ENCODE results near the gene POLE. TPM values are rescaled to one million over a fixed set of nuclear protein-coding genes. Genes with fewer than 3 reads are reported as not detected.
A peak's percentile ranks its signal among the peaks of the same experiment; 100 is the strongest.

Gene POLE
- total RNA-seq, 2 donors from 2014 or later: 34.5 to 96.1 TPM

DNA sequence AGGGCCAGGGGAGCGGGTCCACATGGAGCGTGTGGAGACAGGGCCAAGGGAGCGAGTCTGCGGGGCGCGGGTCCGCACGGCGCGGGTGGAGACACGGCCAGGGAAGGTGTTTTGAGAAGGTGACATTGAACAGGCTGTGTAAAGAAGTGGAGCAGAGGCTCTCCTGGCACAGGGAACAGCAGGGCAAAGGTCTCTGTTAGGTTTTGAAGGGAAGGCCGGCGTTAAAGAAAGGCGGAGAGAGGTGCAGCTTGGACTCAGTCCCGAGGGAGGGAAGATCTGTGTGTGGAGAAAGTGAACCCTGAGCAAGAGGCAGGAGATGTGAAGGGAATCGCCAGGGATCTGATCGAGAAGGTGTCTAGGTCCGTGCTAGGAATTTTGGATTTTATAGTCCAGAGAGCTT is 2.1 kb upstream of the POLE start:
- no peaks in the 10 kb centered on the region for H3K9me3 ChIP-seq

DNA sequence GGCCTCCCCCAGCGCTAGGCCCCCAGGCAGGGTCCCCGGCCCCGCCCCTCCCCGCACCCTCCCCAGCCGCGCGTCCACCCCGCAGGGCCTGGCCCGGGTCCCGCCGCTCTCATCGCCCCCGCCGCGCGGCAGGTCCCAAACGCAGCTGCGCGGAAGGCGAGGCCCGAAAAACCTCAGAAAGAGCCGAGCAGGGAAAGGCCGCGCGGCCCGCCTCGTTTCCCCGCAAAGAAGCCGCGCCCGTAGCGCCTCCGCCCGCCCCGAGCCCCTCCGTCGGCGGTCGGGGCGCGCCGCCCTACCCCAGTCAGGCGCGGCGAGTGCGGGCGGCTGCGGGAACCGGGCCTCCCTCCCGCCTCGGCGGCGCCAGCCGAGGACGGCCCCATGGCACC is 324 bp downstream of the POLE start:
- Histone ChIP-seq H3K9me3 (no peaks in the 10 kb centered on the region), H3K36me3 (no peaks in the 10 kb centered on the region), H3K27me3 (no peaks in the 10 kb centered on the region), H3K4me3 (peak overlapping the region; percentile 77), H3K4me1 (no peaks in the 10 kb centered on the region), H3K9ac (ENCODE audit: low read depth in 2 of 2, low read length in 2 of 2) (peak overlapping the region; percentile 46 to 73), H3K27ac (peak overlapping the region; percentile 66)
- intact Hi-C loops (cut with DNase I): no loop called here
- TF ChIP-seq, protein P1, sequence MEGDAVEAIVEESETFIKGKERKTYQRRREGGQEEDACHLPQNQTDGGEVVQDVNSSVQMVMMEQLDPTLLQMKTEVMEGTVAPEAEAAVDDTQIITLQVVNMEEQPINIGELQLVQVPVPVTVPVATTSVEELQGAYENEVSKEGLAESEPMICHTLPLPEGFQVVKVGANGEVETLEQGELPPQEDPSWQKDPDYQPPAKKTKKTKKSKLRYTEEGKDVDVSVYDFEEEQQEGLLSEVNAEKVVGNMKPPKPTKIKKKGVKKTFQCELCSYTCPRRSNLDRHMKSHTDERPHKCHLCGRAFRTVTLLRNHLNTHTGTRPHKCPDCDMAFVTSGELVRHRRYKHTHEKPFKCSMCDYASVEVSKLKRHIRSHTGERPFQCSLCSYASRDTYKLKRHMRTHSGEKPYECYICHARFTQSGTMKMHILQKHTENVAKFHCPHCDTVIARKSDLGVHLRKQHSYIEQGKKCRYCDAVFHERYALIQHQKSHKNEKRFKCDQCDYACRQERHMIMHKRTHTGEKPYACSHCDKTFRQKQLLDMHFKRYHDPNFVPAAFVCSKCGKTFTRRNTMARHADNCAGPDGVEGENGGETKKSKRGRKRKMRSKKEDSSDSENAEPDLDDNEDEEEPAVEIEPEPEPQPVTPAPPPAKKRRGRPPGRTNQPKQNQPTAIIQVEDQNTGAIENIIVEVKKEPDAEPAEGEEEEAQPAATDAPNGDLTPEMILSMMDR (IDR thresholded peaks at IDR 0.05): no peak
- no peak for DNase-seq

More for the DNA sequence above, 2.1 kb upstream of the POLE start:
- TF ChIP-seq, protein P1 (IDR thresholded peaks at IDR 0.05): no peak
- no peaks in the 10 kb centered on the region for H3K4me1 ChIP-seq
- H3K9ac ChIP-seq (ENCODE audit: low read depth in 2 of 2, low read length in 2 of 2): peak overlapping the region; percentile 22 to 46
- H3K27ac ChIP-seq: peak overlapping the region; percentile 47
- intact Hi-C loops (cut with DNase I): no loop called here
- DNase-seq: peak; percentile 87
- no peaks in the 10 kb centered on the region for H3K36me3 ChIP-seq
- H3K27me3 ChIP-seq: no peaks in the 10 kb centered on the region
- H3K4me3 ChIP-seq: no peak overlapping the region

DNA sequence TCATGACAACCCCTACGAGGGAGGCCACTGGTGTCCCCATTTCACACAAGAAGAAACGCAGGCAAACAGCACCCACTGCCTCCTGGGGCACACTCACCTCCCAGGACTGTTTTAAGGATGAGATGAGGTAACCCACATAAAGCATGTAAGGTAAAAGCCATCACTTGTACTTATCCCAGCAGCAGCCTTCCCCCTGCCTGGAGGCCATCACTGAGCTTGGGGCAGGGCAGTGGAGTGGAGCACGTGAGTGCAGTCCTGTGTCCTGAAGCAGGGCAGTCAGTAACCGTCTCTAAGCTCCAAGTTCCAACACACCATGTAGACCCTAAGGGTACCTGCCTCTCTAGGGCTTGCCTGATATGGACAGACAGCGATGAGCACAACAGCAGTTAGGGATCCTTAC is 1.7 kb downstream of the POLE start:
- Histone ChIP-seq H3K4me1 (no peaks in the 10 kb centered on the region), H3K36me3 (no peaks in the 10 kb centered on the region), H3K27ac (no peak overlapping the region), H3K9me3 (no peaks in the 10 kb centered on the region), H3K27me3 (no peaks in the 10 kb centered on the region), H3K9ac (ENCODE audit: low read depth in 2 of 2, low read length in 2 of 2) (no peak overlapping the region), H3K4me3 (no peak overlapping the region)
- TF ChIP-seq, protein P1 (IDR thresholded peaks at IDR 0.05): no peak
- intact Hi-C loops (cut with DNase I): no loop called here
- no peak for DNase-seq

DNA sequence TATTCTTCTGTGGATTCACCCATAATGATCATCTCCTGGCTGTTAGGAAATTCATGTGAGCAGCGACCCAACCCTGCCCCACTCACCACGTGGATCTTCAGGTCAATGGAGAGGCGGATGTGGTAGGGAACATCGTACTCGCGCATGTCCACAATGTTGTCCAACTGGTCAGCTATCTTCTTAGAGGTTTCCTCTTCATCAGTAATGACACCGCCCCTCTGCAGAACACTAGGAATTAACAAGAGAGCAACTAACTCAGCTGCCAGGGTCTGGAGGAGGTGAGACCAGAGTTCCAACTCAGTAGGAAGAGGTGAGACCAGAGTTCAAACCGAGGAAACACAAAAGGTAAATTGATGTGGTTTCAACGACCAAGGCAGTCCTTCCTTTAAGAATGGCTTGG is 9.7 kb downstream of the POLE start:
- no peaks in the 10 kb centered on the region for H3K4me1 ChIP-seq
- no peaks in the 10 kb centered on the region for H3K9me3 ChIP-seq
- intact Hi-C loops (cut with DNase I): no loop called here
- no peak overlapping the region for H3K27ac ChIP-seq
- no peak for DNase-seq
- TF ChIP-seq, protein P1 (IDR thresholded peaks at IDR 0.05): no peak
- H3K36me3 ChIP-seq: peaks cover 6% of the 10 kb centered on the region
- H3K27me3 ChIP-seq: no peaks in the 10 kb centered on the region
- no peak overlapping the region for H3K4me3 ChIP-seq
- no peak overlapping the region for H3K9ac ChIP-seq (ENCODE audit: low read depth in 2 of 2, low read length in 2 of 2)

DNA sequence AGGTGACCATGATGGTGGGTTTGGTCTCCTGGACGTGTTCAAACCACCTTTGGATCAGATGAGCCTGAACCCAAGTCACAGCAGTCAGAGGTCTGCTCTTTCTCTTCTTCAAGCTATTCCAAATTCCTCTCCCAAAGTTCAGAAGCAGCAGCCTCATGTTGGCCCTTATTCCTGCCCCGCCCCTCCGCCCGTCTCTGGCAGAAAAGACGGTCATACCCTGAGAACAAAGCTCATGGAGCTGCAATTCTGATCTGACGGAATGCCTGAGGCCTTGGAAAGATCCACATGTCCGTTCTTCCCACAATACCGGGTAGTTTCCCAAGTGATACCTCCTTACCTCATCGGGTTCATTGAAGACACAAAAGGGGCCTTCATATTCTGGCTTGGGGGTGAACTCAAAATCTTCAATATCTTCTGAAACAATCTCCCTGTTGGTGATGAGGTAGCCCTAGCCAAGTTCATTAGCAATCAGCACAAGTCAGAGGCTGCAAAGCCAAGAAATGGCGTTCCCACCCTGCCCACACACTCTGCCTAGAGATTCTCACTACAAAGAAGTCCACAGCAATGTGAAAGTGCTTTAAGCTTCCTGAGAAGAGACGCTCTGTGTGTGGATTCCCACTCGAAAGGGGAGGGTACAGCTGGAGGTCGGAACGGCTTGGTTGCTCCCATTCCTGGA is 11.2 kb downstream of the POLE start:
- peaks cover 6% of the 10 kb centered on the region for H3K36me3 ChIP-seq
- peak; percentile 46 for DNase-seq
- H3K27me3 ChIP-seq: no peaks in the 10 kb centered on the region
- no peak overlapping the region for H3K27ac ChIP-seq
- no peak overlapping the region for H3K9ac ChIP-seq (ENCODE audit: low read depth in 2 of 2, low read length in 2 of 2)
- TF ChIP-seq, protein P1 (IDR thresholded peaks at IDR 0.05): no peak
- H3K4me1 ChIP-seq: no peaks in the 10 kb centered on the region
- intact Hi-C loops (cut with DNase I): no loop called here
- no peaks in the 10 kb centered on the region for H3K9me3 ChIP-seq
- no peak overlapping the region for H3K4me3 ChIP-seq

Data from colonic mucosa (tissue), 4 donors.